Measurements from ENCODE around the gene FOXL3.

The FOXL3 gene

DNA sequence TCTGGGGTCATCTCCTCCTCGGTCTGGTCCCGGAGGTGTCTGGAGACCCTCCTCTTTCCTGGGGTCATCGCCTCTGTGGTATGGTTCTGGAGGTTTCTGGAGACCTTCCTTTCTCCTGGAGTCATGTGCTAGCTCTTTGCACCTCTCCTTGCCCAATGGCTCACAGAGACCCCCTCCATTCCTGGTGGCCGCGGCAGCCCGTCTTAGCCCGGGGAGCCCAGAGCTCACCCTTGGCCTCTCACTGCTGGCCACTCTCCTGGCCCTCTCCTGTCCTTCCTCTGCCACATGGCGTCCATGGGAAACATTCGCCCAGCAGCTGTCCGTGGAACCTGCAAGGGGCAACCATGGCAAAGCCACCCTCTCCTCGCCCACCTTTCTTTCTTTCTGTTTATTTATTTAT is 20.2 kb upstream of the FOXL3 start:
- no peak for DNase-seq

DNA sequence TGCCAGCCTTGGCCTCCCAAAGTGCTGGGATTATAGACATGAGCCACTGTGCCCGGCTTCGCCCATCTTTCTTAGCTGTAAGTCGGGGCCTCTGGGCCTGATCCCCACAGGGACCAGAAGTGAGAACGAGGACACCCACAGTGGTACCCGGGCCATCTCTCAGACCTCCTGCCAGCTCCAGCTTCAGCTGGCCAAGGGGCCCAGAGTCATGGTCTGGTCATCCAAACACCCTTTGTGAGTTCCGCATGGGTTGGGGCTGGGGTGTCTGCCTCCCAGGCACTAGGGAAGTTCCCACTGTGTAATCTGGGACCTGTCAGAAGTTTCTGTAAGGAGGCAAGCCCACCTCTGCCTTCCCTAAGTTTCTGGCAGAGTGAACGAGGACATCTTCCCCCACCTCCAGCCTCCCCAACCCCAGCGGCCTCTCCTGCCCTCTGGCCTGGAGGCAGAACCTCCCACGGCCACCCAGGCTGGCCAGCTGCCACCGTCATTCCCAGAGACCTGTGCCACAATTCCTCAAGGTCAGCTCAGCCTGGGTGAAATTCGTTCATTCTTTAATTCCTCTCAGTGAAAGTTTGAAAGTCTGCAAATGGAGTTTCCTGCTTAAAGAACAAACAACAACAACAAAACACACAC is 19.5 kb upstream of the FOXL3 start:
- no peak for DNase-seq

DNA sequence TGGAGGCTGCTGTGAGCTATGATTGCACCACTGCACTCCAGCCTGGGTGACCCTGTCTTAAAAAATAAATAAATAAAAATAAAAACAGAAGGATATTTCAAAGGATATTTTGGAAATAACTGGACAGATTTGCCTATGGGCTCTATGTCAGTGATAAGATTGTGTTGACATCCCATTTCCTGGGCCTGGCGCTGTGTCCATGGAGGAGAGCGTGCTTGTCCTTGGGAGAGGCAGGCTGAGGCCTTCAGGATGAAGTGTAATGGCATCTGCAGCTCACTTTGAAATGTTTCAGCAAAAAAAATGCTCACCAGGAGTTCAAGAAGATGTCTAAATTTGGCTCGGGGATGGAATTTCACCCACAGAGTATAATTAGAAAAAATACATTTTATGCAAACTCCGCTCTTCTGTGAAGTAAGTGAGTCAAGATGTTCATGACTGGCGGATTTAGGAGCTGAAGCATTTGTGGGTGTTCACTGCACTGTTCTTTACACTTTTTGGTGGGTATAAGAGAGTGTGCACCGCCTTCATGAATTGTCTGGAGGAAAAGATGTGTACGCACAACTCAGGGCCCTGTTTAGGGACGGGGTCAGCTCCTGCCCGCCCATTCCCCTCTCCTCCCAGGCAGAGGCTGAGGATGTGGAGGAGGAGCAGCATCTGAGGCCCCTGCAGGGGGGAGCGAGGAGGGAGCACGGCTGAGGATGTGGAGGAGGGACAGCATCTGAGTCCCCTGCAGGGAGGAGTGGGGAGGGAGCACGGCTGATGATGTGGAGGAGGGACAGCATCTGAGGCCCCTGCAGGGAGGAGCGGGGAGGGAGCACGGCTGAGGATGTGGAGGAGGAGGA is 18.5 kb upstream of the FOXL3 start:
- no peak for DNase-seq

DNA sequence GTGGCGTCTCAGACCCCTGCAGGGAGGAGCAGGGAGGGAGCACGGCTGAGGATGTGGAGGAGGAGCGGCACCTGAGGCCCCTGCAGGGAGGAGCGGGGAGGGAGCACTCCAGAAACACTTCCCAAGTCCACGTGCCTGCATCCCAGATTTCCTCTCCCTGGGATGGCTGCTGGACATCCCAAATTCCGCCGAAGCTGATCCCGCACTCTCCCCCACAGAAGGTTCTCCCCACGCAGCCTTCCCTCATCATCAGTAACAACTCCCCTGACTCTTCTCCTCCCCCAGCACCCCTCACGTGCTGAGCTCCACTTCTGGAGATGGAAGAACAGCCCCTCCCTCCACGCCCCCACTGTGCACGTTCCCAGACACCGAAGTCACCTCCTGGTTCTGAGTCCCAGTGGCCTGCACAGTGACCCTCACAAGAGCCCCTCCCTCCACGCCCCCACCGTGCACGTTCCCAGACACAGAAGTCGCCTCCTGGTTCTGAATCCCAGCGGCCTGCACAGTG is 17.8 kb upstream of the FOXL3 start:
- DNase-seq = no peak

DNA sequence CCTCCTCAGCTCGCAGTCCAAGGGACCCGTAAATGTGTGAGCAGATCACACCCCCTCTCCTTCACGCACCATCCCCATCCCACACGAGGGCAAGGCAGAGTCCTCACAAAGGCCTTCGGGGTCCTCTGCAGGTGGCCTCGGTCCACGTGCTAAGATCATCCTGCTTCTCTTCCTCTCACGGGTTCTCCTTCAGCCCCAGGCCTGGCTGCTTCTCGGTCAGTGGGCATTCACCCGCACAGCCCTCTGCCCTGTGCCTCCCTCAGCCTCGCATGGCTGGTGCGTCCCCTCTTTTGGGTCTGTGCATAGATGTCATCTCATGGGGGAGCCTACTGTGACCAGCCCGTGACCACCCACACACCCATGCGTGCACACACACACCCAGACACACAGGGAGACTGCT is 17.3 kb upstream of the FOXL3 start:
- no peak for DNase-seq

DNA sequence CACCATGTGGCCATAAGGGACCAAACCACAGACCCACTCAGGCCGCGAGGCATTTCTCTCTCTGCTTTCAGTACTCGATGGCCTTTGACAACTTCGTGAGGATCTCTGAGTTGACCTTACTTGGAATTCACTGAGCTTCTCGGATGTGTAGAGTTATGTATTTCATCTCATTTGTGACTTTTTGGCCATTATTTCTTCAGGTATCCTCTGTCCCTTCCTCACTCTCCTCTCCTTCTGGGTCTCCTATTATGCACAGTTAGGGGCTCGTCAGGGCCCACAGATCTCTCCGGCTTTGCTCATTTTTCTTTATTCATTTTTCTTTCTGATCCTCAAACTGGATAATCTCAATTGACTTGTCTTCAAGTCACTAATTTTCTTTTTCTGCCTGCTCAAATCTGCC is 16.6 kb upstream of the FOXL3 start:
- no peak for DNase-seq

DNA sequence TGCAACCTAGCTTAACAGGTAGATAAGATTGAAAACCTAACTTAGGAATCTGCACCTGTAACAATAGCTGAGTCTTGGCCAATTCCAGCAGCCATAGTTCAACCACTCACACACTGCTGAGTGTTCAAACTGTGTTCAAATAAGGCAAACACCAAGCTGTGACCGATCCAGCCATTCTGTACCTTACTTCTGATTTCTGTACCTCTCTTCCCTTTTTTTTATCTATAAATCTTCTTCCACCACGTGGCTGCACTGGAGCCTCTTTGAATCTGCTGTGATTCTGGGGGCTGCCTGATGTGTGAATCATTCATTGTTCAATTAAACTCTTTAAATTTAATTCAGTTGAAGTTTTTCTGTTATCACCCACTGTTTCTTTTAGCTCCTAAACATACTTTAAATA is 15.7 kb upstream of the FOXL3 start:
- DNase-seq = no peak

DNA sequence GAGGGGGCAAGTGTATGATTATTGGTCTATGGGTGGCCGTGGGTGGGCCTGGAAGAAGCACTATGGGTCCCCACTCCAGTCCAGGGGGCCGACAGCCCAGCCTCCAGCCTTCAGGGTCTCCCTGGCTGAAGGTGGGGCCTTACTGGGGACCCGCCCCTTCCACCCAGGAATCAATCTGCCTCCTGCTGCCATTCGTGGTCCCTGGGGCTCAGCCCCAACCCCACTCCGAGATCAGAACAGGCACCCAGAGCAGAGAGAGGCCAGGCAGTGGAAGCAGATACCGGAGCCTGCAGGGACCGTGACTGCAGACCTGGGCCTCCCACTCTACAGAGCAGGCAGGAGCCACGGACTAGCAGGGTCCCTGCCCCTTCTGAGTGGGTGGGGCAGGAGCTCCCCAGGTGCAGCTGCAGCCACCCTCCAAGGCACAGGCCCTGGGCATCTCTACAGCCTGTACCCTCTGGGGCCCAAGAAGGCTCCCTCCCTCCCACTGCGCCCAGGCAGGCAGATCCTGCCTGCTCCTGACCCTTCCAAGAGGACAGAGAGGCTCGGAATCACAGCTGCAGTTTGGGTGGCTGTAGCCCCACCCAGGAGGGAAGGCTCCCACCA is 13.6 kb upstream of the FOXL3 start:
- no peak for DNase-seq

DNA sequence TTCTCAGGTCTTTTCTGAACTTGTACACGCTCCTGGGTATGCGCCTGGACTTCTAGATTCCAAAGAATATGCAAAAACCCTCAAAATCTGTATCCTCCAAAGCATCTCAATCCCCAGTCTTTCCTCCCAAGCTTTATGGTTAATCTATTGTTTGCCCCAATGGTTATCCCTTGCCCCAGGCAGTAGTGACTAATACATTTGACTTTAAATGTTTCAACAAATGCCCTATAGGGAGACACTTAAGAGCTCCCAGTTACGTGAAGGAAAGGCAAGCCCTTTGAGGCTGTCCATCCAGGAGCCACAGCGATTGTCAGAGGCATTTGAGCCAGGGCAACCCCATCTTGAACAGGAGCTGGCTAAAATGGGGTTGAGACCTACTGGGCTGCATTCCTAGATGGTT is 12.7 kb upstream of the FOXL3 start:
- no peak for DNase-seq

DNA sequence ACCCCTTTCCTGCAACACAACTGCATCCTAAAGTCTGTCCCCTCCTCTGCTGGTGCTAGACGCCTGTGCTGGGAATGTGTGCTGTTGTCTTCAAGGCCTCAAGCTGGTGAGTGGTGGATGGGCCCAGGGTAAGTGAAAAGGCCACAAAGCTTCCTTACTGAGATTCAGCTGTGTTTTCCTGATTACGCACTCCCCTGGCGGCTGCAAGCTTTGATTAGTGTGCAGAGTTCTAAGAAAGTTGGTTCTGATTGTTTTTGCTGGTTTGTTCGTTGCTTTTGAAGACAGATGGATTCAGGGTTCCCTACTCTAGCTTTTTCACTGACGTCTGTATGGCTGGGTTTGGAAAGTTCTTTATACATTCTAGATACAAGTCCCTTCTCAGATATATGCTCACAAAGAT is 11.9 kb upstream of the FOXL3 start:
- no peak for DNase-seq

DNA sequence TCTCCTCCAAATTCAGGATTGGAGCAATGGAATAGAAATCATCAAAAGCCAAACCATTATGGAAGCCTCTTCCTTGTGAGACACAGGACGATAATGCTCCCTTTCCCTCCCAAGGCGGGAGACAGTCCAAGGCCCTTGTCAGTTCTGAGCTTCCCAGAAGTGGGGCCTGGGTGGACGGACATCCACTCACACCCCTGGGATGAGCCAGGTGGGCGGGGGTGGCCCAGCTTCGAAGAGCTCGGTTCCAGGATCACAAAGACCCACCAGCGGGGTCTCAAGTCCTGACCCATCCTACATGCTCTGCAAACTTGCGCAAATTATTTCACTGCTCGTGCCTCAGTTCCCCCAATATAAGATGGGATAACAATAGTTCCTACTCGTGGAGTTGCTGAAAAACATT is 10.1 kb upstream of the FOXL3 start:
- DNase-seq = no peak

DNA sequence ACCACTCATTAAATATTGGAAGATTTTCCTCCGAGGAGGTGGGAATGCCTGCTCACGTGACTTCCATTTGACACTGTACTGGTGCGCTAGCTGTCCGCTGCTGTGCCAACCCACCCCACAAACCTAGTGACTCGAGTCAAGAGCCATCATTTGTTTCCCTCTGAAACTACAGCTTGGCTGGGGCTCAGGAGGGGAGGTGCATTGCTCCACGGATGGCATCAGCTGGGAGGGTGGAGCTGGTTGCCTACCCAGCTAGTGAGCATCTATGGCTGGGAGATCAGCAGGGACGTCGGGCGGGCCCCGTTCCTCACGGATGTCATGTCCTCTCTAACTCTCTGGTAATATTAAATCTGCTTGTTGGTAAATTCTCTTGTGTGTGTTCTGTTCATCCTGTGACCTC is 9.5 kb upstream of the FOXL3 start:
- DNase-seq = no peak

DNA sequence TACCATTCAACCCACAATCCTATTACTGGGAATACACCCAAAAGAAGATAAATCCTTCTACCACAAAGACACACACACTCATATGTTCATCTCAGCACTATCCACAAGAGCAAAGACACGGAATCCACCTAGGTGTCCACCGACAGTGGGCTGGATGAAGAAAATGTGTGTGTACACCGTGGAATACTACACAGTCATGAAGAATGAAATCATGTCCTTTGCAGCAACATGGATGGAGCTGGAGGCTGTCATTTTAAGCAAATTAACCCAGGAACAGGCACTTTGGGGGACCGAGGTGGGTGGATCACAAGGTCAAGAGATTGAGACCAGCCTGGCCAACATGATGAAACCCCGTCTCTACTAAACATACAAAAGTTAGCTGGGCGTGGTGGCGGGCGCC is 8.3 kb upstream of the FOXL3 start:
- no peak for DNase-seq

DNA sequence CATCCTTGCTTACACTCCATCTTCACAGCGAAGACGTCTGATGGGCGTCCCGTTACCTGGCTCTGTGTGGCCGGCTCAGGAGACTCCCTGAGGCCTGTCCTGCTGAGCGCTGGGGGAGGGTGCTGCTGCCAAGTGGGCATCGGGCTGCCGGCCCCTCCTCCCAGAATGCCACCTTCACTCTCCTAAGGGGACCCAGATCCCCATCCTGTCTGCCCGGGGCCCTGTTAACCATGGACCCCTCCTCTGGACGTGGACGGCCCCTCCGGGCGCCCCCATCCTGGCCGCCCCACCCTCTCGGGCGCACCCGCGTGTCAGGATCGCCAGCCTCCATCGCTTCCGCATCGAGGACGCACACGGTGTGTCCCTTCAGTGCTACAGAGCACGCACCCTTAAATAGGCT is 7.3 kb upstream of the FOXL3 start:
- no peak for DNase-seq

DNA sequence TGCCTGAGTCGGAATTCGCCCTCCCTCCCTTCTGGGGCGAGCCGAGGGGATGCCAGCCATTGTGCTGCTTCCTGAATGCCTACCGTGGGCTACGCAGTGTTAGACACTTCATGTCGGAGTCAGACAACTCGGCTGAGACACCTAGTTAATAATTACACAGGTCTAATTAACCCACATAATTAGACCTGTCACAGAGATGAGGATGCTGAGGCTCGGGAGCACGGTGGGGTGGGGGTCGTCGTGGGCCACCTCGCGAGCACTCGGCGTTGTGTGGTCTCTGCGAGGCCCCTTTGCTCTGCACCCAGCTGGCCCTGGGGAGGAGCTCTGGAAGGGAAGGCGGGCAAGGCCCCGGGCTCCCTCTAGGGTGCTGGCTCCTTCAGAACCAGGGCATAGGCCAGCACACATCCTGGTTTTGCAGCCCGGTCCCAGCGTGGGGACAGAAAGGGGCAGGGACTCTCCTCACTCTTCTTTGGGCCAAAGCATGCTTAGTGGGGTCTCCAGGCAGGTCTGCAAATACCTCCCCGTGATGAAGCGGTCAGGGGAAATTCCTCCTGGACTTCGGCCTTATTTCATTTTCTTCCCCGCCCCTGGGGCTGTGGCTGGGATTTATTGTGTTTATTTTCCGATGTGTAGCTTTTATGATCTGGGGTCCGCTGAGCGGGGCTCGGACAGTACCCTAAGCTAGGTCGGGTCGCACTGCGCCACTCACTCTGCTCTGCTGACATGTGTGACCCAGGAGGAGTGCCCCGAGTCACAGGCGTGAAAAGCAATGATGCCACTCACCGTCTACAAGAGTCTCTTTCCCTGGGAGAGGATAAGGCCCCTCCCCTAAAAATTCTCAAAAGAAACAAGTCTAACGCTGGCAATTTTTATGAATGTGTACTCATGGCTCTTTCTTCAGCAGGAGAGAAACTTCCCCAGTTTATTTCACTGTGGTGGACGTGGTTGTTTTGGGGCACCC is 4.9 kb upstream of the FOXL3 start:
- DNase-seq = no peak

DNA sequence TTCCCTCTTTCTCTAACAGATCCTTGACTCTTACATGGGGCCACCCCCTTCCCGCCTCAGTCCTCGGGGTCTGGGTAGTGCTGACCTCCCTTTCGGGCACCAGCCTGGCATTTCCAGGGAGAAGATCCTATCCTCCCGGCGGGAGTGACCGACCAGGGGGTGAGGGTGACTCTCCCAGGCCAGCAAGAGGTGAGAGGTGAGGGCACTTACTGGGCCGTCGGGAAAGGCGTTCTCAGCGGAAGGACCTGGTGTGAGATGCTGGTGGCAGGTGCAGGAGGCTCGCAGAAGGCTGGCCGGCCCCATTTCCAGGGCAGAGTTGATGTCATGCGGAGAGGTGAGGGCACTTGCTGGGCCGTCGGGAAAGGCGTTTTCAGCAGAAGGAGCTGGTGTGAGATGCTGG is 4.2 kb upstream of the FOXL3 start:
- DNase-seq = no peak

DNA sequence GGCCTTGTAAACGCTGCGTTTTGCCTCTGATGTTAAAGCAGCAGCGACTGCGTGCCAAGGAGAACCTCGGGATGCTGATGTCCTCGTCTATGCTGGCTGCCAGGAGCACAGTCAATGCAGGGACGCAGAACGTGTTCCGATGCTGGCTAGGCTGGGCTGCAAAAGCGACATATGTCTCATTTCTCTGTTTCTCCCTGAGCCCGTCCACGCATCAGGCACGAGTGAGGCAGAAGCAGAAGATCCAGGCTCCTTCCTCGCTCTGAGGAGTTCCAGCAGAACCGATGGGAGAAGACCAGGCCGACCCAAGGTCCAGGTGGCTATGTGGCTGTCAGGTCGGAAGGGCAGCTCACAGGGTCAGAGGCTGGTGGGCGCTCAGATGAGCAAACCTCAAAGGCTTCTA is 3.7 kb upstream of the FOXL3 start:
- DNase-seq = no peak

DNA sequence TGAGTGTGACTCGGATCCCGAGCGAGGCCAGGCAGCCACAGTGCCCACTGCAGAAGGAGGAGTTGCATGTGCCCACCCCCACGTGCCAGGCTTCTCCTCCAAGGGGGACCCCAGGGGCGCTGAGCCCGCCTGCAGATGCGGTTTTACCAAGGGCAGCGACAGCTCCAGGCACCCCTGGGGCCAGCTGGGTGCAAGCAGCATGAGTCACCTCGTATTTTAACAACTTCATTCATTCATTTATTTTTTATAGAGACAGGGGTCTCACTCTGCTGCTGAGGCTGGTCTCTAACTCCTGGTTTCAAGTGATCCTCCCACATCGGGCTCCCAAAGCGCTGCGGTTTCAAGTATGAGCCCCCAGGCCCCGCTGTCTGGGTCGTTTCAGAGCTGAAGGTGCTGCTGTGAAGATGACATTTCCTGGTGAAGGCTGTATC is 1.3 kb upstream of the FOXL3 start:
- DNase-seq = no peak

DNA sequence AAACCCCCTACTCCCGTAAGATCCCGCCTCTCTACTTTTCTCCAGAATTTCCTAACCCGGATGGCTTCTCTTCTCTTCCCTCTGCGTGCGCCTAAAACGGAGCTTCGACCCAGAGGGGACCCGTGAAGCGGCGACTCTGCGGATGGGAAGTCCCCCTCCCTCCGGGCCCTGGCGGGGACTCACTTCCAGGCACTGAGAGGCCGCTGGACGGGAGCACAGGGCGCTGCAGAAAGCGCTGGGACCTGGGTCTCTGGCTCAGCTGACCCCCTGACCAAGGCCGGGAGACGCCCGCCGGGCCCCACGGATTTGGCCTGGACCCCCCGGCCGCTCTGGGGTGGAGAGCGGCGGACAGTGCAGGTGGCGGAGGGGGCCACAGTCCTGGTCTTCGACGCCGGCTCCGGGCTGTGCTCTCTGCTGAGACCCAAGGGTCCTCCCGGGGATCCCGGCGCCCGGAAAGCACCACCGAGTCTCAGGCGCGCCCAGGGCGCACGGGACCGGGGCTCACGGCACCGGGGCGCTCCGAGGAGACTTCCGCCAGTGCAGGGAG is 688 bp upstream of the FOXL3 start:
- no peak for DNase-seq

DNA sequence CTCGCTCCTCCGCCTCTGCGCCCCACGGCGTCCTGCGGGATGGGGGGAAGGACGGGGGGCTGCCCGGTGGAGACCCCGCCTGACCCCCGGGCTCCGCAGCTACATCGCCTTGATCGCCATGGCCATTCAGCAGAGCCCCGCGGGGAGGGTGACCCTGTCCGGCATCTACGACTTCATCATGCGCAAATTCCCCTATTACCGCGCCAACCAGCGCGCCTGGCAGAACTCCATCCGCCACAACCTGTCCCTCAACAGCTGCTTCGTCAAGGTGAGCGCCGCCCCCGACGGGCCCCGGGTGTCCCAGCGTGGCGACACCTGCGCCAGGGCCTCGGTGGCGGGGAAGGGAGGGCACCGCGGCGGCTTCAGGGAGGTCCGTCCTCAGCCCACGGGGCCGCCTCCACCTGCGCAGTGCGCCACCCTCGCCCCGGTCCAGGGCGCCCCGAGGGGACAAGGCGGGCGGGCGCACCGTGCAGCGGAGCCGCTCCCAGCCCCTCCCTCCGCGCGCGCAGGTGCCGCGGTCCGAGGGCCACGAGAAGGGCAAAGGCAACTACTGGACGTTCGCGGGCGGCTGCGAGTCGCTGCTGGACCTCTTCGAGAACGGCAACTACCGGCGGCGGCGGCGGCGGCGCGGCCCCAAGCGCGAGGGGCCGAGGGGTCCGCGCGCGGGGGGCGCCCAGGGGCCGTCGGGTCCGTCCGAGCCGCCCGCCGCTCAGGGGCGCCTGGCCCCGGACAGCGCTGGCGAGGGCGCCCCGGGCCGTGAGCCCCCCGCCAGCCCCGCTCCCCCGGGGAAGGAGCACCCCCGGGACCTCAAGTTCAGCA is 793 bp downstream of the FOXL3 start:
- DNase-seq = no peak

DNA sequence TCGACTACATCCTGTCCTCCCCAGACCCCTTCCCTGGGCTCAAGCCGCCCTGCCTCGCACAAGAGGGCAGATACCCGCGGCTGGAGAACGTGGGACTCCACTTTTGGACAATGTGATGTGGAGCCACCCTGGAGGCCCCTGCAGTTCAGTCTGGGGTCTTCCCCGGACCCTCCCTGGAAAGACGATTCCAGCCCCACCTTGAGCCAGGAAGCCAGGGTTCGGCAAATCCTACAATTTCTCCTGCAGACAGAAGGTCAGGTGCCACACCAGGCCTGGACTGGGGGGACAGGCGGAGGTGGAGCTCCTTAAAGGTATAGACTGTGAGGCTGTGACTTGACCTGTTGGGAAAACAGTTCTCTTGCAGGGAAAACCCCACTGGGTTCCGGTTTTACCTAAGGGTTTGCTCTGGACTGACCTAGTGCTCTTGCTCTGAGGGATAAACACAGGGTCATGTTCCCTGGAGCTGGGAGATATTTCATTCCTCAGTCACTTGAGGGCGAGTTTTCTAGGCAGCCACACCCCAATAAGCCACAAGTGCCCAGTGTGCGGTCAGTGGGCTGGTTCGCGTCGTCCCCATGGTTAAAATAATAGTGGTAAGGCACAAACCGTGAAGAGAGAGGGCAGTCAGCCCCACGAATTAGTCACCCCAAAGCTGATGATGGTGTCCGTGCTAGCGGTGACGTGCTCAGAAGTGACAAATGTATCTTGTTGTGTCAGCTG is 1.6 kb downstream of the FOXL3 start:
- no peak for DNase-seq

Data from activated effector memory CD4-positive, alpha-beta T cell treated with Interleukin-2 at 50 U/mL for 16 hours (primary cell).